Endothelial cell of hepatic sinusoid (primary cell): ENCODE results near the gene MYOZ1.
"Not testable (repeated sequence)": the region's sequence is repeated elsewhere in the genome, so short reads cannot be mapped to it uniquely, and the experiment has no call there.

Source experiments
- in situ Hi-C: cut with HindIII; loops from 2 replicates; pipeline ENCODE4 v1.10.0; 2017; ENCODE audit warnings: low sequenced_read_pairs

The MYOZ1 gene

GRCh38 chr10:73647875-73648651 is 6.8 kb upstream of the MYOZ1 start:
- in situ Hi-C loops, result no loop called here

GRCh38 chr10:73647211-73647874 is 6.1 kb upstream of the MYOZ1 start:
- in situ Hi-C loops, result no loop called here

GRCh38 chr10:73646598-73647041 is 5.3 kb upstream of the MYOZ1 start:
- in situ Hi-C loops, result no loop called here

GRCh38 chr10:73645251-73645650 is 4.0 kb upstream of the MYOZ1 start:
- in situ Hi-C loops, result no loop called here

- in situ Hi-C loops, result no loop called here
These were observed 3.5 kb upstream of the MYOZ1 start for GRCh38 chr10:73644767-73645166.

- in situ Hi-C loops, result no loop called here
These were observed 2.9 kb upstream of the MYOZ1 start for GRCh38 chr10:73644015-73644743.

- in situ Hi-C loops, result no loop called here
These were observed 2.1 kb upstream of the MYOZ1 start for GRCh38 chr10:73643362-73643761.

- in situ Hi-C loops, result no loop called here
These were observed 2.0 kb downstream of the MYOZ1 start for GRCh38 chr10:73639286-73639685.

GRCh38 chr10:73635781-73636180 is 5.5 kb downstream of the MYOZ1 start:
- in situ Hi-C loops, result no loop called here

- in situ Hi-C loops, result no loop called here
These were observed 6.9 kb downstream of the MYOZ1 start for GRCh38 chr10:73634421-73634820.

GRCh38 chr10:73629165-73629564 is 12.1 kb downstream of the MYOZ1 start:
- in situ Hi-C loops, result loop anchor here (5.0 to 10.0 kb wide), 3 partner anchors 57 to 124 kb away; no protein-coding TSS in a partner anchor

- in situ Hi-C loops, result loop anchor here (5.0 to 10.0 kb wide), 3 partner anchors 56 to 124 kb away; no protein-coding TSS in a partner anchor
These were observed 12.9 kb downstream of the MYOZ1 start for GRCh38 chr10:73628405-73628804.

- in situ Hi-C loops, result loop anchor here (5.0 to 10.0 kb wide), 3 partner anchors 55 to 122 kb away; no protein-coding TSS in a partner anchor
These were observed 14.0 kb downstream of the MYOZ1 start for GRCh38 chr10:73627300-73627699.

- in situ Hi-C loops, result loop anchor here (5.0 to 10.0 kb wide), 3 partner anchors 54 to 121 kb away; no protein-coding TSS in a partner anchor
These were observed 15.2 kb downstream of the MYOZ1 start for GRCh38 chr10:73625884-73626752.

- in situ Hi-C loops, result loop anchor here (5.0 to 10.0 kb wide), 3 partner anchors 53 to 120 kb away; no protein-coding TSS in a partner anchor
These were observed 16.0 kb downstream of the MYOZ1 start for GRCh38 chr10:73625004-73625883.

GRCh38 chr10:73623056-73623455 is 18.2 kb downstream of the MYOZ1 start:
- in situ Hi-C loops, result loop anchor here (10.0 kb wide), 2 partner anchors 88 to 118 kb away; no protein-coding TSS in a partner anchor

GRCh38 chr10:73620974-73621373 is 20.3 kb downstream of the MYOZ1 start:
- in situ Hi-C loops, result loop anchor here (10.0 kb wide), 2 partner anchors 86 to 116 kb away; no protein-coding TSS in a partner anchor

- in situ Hi-C loops, result not testable (repeated sequence)
These were observed 24.1 kb downstream of the MYOZ1 start for GRCh38 chr10:73617143-73617542.

- in situ Hi-C loops, result no loop called here
These were observed 26.6 kb downstream of the MYOZ1 start for GRCh38 chr10:73614720-73615119.
